HL-60 (cell line): ENCODE measurements around the gene UBE2V1.

Source experiments
- GABPA ChIP-seq: IDR thresholded peaks from 2 replicates; pipeline ENCODE4 v1.6.1; 2012; ENCODE audit warnings: low read depth
- POLR2AphosphoS5 ChIP-seq: IDR thresholded peaks from 2 replicates; pipeline ENCODE4 v1.6.1; 2012; ENCODE audit warnings: low read depth
- TF ChIP-seq, protein P1 (sequence below): IDR thresholded peaks from one replicate; pipeline ENCODE4 v1.5.1; 2011; ENCODE audit warnings: low read length, control low read depth, inconsistent platforms; ENCODE audit not compliant: insufficient read depth

DNA sequence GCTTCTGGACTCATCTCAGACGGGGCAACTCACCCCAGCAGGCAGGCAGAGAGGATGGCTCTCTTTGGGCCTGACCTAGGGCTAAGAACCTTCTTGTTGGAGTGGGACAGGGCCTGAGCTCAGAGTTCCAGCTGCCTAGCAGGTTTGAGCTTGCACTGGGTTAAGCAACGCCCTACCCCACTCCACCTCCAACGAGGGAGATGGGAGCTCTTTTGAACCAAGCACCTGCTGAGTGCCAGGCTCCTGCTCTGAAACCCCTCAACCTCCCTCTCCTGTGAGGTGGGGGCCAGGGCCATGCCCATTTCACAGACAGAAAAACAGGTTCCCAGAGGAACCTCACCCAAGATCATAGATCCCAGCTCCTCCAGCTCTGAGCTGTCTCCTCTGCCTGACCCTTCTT lies 75.8 kb downstream of the UBE2V1 start:
- TF ChIP-seq GABPA = no peak
- TF ChIP-seq, protein P1, sequence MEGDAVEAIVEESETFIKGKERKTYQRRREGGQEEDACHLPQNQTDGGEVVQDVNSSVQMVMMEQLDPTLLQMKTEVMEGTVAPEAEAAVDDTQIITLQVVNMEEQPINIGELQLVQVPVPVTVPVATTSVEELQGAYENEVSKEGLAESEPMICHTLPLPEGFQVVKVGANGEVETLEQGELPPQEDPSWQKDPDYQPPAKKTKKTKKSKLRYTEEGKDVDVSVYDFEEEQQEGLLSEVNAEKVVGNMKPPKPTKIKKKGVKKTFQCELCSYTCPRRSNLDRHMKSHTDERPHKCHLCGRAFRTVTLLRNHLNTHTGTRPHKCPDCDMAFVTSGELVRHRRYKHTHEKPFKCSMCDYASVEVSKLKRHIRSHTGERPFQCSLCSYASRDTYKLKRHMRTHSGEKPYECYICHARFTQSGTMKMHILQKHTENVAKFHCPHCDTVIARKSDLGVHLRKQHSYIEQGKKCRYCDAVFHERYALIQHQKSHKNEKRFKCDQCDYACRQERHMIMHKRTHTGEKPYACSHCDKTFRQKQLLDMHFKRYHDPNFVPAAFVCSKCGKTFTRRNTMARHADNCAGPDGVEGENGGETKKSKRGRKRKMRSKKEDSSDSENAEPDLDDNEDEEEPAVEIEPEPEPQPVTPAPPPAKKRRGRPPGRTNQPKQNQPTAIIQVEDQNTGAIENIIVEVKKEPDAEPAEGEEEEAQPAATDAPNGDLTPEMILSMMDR = no peak
- no peak for TF ChIP-seq POLR2AphosphoS5
